Activated CD4-positive, alpha-beta T cell treated with anti-CD3 and anti-CD28 coated beads, Interleukin-10, Interleukin-2, amounts not matched to agents 100 ng/mL and 50 ng/mL, durations not matched to agents 16 hours and 8 hours (primary cell): ENCODE measurements around the gene WASHC4.

Source experiments
- DNase-seq: peaks from one replicate; pipeline ENCODE4 v3.0.0-alpha.2; 2020

Gene WASHC4

DNA sequence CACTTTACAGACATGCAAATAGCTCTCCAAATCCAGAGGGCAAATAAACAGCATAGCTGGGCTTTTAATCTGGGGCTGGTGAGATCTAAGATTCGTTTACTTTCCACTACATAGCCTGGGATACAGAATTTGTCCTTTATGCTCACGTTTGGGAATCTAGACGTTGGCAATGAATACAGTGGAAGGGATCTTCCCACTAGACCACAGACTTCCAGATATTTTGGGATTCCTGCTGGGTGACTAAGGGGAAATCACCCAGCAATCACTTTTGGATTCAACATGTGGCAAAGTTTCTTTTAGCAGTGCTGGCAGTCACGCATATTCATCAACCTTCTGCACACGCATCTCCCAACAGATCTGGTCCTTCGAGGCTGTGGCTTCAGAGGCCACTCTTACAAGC lies 104.9 kb downstream of the WASHC4 start:
- DNase-seq = no peak

DNA sequence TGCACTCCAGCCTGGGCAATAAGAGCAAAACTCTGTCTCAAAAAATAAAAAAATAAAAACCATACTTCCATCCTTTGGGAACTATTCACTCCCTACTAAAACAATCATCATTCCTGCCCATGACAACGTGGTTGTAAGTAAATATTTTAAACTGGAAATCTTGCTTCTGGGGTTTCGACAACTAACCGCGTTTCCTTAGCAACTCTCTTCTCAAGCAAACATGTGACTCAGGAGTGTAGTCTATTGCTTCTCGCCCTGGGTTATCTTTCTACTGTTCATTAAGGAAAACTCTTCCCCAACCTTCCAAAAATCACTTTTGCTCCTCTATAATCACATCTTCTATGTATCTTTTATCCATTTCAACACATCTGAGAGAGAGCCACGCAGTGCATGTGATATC lies 106.6 kb downstream of the WASHC4 start:
- DNase-seq = no peak

DNA sequence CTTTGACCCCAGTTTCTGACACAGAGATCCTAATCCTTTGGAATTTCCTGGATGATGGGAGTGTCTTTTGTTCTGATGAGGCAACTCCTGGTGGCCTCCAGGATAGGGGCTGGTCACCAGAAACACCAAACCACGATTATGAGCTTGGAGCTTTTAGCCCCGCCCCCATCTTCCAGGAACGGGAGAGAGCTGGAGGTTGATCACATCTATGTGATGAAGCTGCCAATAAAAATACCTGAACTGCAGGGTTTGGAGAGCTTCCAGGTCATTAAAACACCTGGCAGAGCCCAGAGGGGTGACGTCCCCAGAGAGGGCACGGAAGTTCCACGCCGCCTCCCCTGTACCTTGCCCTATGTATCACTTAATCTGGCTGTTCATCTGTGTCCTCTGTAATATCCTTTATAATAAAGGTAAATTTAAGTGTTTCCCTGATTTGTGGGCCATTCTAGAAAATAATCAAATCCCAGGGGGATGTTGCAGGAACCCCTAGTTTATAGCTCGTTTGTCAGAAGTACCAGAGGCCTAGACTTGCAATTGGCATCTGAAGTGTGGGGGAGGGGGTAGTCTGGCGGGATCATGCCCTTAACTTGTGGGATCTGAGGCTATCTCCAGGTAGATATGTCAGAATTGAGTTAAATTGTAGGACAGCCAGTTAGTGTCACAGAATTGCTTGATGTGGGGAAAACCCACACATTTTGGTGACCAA lies 107.3 kb downstream of the WASHC4 start:
- DNase-seq = no peak

DNA sequence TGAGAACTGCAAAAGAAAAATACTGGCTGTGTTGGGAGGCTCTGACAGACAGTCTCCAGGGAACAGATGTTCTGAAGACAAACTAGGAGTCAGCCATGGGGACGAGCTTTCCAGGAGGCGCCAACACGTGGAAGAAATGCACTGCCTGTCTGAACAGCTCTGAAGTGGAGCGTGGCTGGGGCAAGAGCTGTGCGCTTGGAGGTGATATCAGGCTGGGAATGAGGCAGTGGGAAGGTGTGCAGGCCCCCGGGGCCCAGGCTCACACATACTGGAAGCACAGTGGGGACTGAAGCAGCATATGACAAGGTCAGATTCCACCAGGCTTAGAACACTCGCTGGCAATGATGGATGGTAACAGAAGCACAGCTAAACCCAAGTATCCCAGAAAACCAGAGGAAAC lies 110.9 kb downstream of the WASHC4 start:
- no peak for DNase-seq
